HG03442 (cell line): Measurements from ENCODE around the gene LYPD6B.
A peak's percentile ranks its signal among the peaks of the same experiment; 100 is the strongest.

Experiments
- ATAC-seq: cut with Tn5 transposase; IDR thresholded peaks from one replicate; pipeline ENCODE4 v1.9.1; 2021; ENCODE audit warnings: mild to moderate bottlenecking, moderate library complexity; ENCODE audit not compliant: unreplicated experiment

LYPD6B gene

DNA sequence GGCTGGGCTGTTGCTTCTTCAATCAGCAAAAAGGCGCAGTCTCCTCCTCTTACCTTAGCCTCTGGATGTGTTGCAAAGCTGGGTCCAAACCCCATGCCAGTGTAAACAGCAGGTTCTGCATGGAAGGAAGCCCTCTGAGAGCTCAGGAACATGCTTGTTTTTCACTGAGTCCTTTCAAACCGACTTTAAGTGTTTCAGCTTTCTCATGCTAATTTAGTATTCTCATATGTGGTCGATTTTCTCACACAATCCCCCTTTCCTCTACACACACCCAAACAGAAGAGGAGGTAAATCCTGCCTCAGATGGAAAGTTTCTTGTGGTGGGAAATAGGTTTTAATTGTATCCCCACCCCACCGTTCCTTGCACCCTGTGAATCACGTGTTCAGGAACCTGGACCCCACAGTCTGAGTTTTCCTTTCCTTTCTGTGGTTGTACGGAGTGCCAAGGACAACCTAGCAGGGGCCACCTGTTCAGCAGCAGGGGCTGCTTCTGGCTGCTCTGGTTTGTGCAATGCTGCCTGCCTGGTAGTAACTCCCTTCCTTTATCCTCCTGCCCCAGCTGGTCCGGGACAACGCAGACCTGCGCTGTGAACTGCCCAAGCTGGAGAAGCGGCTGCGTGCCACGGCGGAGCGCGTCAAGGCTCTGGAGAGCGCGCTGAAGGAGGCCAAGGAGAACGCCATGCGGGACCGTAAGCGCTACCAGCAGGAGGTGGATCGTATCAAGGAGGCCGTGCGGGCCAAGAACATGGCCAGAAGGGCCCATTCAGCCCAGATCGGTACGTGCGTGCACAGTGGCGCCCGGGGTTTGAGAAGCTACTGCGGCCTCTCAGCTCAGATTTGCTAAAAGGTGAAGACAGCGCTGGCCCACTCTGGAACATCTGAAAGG is 28.7 kb upstream of the LYPD6B start:
- no peak for ATAC-seq

DNA sequence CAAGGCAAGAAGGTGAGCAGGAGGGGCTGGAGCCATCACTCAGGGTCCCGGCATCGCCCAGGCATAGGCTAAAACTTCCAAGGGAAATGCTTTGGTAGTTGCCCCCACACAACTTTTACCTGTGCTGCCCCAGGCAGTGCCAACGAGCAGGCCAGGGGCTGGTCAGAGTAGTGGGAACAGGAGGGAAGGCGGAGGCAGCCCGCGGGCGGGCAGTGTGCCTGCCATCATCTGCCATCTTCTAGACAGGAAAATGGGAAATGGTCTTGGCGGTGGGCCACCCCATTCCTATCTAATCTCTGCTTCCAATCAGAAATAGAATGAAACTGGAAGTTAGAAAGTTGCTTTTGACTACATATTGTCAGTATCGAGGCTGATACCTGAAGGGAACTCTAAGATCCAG is 26.0 kb upstream of the LYPD6B start:
- ATAC-seq: no peak

DNA sequence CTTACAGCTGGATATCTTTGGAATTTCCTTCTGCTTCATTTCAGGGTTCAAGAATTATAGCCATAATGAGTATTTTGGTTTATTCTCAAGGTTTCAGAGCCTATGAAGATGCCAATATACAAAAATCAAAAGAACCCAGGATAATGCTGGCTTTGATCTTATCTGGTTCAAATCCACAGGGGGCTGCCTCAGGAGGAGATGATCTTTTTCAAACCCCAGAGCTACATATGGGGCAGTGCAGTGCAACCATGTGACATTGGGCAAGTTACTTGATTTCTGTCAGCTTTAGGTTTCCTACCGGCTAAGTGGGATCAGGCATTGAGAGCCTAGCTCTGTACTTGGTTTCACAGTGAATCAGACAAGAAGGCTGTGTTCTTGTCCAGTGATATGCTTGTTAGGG is 23.0 kb upstream of the LYPD6B start:
- no peak for ATAC-seq

DNA sequence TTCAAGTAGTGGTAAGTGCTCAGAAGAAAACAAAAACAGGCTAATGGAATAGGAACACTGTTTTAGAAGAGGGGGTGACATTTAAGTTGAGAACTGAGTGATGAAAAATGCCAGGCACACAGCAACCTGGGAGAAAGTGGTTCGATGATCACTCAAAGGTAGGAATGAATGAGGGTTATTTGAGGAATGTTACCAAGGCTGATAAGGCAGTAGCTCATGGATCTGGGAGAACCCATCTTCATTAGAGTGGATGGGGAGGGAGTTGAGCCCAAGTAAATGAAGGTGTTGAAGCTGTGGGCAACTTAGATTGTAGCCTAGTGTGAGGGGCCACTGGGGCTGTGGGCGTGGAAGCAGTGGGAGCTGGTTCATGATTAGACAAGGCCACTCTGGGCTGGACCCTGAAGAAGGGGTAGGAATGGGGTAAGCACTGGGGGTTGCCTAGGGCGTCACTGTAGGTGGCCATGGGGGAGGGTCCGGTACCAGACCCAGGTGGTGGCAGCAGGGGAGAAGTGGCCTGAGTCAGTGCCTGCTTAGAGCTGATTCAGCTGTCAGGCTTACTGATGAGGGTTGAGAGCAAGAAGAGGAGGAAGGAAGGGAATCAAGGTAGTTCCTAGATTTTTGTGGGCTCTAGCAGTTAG is 22.5 kb upstream of the LYPD6B start:
- no peak for ATAC-seq

DNA sequence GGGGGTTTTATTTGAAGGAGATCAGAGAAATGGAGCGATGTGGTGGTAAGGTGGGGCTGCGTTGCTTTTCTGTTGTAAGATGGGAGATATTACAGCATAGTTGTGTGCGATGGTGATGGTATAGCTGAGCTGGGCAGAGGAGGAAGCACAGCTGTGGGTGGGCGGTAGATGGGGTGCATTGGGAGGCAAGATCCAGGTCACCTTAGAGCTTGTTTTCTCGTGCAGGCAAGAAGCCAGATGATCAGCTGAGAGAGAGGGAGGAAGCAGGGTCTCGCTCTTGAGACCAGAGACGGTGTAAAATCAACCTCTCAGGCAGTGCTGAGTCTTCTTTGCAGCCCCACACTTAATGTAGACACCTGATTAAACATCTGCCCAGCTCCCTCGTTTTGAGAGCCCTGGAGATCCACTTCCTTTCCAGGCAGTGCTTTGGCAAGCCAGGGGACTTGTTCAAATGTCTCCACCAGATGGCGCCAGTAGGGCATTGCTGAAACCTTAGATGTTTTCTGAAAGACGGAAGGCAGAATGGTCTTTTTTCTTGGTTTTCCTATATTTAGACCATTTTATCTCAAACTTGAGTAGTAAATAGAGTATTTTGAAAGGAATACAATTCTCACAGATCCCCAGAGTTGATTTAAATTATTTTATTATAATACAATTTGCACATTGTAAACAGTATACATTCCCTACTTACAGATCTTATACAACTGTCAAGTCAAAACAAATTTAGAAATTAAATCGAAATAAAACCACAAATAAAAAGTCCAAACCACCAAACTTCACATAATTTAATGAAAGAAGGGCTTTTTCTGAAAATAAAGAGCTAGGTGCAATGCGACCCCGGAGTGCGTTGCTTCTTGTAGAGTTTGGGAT is 21.1 kb upstream of the LYPD6B start:
- ATAC-seq: no peak

DNA sequence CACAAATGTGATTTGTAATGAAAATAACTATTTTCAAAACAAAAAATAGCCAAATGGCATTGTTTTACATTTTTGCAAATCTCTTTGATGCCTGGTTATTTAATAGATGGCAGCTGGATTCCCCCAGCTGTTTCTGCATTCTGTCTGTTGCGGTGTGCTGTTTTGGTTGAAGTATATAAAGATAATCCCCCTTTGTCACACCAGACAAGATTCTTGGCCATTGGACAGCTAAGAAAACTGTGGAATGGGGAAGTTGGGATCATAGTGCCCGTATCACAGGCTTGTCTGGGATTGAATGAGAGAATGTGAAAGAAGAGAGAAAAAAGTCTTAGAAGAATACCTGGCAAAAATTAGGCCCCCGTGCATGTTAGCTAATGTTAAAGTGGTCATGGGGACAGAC is 19.5 kb upstream of the LYPD6B start:
- no peak for ATAC-seq

DNA sequence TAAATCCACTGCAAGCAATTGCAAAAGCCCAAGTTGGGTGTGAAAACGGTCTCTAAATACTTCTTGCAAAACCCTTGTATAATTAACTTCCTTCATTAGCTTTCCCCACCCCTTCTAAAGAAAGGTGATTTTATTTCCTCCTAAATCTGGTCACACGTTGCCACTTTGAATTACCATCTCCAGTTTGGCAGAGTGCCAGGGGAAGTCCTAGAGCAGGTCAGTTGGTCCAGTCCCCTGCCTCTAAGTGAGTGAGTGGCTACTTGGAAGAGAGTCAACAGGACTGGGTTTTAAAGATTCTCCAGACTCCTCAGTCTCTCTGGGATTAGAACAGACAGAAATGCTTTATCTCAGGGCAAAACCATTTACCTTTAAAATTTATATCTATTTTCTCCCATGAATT is 18.7 kb upstream of the LYPD6B start:
- ATAC-seq: no peak

DNA sequence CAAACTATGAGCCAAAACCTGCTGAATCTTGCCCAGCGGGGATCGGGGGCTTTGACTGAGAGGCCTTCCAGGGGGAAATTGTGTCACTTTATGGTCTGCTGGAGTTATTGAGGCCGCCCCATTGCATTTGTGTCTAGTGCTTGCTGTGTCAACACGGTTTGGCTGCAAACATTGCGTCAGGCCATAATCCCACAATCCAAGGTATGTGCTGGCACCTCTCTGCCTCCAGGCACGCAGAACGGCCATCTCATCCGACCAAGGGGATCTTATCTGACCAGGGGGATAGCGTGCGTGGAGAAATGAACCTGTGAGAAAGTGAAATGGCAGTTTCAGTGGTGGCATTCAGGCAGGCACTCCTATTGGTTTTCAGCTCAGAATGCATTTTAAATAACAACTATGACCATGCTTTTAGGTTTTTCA is 18.1 kb upstream of the LYPD6B start:
- peak; percentile 46 for ATAC-seq

DNA sequence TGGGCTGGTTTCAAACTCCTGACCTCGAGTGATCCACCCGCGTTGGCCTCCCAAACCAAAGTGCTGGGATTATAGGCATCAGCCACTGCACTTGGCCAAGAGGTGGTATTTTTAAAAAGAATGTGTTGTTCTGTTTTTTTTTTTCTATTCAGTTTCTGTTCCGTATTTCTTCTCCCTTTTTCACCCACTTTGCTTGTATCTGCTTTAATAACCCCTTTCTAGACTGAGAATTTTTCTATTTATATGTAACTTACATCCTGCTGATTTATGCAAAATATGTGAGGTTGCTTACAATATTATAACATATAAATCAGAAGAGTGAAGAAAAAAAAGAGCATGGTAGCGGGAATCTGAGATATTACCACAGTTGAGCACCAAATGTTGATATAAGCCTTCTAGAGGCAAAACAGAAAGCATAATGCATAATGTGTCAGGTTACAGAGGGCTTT is 17.2 kb upstream of the LYPD6B start:
- peak; percentile 49 for ATAC-seq

DNA sequence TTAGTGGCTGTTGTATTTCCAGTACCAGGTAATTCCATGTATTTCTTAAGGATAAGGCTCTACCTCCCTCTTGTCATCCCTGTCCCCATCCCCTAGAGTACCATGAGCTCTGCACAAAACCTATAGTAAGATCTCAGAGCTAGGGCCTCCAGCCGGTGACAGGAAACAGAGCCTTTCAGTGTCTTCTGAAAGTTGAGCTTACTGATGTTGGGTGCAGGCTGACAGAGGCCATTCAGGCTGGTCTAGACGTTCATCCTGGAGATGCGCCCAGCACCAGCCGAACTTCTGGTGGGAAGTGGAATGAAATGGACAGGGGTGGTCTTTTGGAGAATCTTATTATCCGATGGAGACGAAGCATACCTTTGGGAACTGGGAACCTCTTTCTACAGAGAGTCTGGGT is 16.7 kb upstream of the LYPD6B start:
- ATAC-seq: peak; percentile 42

DNA sequence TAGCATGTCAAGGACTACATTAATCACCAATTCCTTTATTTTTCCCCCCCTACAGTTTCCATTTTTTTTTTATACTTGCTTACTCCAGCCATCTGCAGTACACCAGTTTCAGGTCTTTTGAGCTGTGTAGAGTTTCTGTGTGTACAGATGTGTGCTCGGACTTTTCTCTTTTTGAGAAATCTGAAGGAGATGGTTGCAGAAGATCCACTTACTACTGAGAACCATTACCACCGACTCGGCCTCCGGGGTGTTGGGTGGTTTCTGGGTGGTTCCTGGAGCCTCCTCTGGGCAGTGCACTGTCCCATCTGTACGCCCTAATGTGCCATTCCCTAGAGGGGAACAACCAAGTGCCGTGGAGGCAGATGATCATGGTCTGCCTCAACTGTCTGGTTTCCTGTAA is 15.4 kb upstream of the LYPD6B start:
- no peak for ATAC-seq

DNA sequence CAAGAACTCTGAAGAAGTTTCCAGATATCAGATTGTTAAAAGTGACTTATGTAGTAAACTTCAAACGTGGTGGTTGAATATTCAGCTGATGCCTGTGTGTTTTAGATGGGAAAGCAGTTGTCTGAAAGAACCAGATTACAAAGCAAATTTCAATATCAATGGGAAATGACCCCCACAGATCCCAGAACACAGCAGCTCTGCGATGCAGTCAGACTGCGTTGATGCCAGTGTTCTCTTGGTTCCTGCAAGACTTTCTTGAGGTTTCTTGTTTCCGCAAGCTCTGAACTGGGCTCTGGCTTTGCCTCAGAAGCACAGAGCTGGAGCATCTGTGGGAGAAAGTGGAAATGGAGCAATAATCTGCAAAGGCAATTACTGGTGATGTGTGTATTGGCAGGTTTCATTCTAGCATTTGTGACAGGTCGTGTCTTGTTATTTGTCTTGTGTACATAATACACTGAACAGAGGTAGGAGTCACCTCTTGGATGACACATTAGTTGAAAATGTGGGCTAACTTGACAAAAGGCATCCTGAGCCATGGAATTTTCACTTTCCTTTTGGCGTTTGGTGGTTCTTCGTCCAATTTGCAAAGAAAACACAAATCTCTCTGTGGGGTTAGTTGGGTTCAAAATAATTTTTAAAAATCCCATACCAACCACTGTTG is 10.8 kb upstream of the LYPD6B start:
- ATAC-seq: no peak

DNA sequence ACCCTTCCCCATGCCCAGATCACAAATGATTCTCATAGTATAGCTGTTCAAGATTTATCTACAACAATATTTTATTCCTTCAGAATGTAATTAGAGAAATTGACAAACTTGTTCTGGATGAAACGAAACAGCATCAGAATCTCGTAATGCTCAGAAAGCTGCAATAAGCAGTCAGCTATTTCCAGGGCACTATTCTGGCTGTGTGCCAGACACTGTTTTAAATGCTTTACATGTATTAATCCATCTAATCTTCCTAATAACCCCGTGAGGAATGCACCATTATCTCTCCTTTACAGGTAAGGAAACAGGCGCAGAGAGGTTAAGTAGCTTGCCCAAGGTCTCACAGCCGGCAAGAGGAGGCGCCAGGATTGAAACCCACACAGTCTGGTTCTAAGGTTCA is 10.1 kb upstream of the LYPD6B start:
- ATAC-seq: no peak

DNA sequence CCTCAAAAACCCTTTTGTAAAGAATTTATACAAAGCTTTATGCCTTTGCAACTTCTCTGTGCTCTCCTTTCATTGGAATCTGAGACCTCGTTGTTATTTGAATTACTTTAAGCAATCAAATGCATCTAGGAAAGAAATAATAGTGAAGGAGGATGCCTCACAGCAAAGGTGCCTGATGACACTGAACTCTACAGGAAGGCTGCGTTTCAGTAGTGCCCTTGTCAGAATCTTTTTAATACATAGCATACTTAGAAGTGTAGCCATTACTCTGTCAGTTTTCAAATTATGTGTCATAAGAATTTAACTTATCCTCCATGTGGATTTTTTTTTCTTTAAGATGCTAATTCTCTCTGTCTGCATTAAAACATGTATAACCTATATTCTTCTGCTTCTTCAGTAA is 9.6 kb upstream of the LYPD6B start:
- ATAC-seq: no peak

DNA sequence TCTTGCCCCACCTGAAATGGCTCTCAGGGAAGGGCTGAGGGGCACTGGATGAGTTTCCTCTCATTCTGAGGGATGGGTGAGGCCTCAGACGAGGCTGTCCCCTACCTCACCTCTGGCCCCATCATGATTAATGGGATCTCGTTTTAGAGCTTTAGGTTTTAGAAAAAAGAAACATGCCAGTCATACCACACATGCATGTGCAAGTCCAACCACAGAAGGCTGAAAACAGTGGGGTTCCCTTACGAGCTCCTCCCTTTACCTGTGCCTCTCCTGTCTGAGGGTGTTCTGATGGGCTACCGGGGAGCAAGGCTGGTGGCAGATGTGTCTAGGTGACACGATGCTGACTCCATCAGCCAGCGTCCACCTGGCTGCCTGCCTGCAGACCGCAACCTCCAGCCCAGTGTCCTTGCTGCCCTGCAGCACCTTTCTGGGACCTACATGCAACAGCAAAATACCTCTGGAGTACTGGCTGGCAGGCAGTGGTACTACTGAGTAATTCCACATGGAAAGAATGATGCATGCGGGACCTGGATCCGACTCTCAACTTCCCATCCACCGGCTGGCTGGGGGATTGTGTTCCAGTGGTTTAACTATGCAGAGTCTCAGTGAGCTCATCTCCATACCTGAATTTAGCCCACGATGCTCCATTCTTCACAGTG is 9.1 kb upstream of the LYPD6B start:
- no peak for ATAC-seq

DNA sequence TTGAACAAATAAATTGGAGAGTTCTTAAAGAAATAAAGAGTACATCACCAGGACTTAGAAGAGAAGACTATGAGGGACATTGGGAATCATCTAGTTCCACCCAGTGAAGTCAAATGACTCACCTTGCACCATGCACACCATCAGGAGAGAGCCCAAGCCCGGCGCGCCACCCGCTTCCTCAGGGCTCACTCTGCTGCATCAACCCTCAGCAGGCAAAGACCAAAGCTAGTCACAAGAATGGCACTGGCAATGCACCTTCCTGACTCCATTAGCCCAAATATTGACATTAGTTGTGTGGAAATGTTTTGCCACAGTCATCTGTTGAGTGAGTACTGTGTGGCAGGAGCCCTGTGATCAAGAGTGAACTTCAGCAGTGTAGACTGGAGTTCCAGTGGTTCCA is 7.1 kb upstream of the LYPD6B start:
- ATAC-seq: no peak

DNA sequence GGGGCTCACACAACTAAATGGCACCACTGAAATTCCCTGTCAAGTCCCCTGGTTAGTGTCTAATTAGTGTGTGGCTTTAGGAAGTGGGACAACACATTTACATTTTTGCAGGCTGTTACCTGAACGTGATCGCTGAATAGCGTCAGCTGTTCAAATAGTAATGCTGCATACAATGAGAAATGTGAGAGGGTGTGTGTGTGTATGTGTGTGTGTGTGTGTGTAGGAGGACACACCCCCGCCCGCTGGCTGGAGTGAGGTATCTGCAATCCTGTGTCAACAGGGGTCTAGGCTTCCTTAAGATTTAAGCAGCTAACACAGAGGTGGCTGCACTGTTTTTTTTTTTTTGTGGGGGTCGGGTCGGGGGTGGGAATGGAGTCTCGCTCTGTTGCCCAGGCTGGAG is 4.8 kb upstream of the LYPD6B start:
- no peak for ATAC-seq

DNA sequence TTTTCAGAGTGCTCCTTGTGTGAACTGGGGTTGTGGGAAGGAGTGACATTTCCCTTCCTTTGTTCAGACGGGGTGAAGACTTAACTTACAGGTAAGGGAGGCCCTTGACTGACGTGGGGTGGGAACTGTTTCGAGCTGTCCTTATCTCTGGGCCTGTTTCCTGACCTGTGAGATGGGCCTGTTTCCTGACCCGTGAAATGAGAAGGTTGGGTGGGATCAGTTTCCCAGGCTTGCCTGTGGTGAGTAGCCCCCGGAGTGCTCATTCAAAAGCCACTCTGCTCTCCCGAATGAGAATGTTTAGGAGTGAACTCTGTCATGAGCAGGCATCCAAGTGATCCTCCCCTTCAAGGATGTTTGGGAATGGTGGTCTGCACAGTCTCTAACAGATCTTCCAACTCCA is 4.1 kb upstream of the LYPD6B start:
- no peak for ATAC-seq

DNA sequence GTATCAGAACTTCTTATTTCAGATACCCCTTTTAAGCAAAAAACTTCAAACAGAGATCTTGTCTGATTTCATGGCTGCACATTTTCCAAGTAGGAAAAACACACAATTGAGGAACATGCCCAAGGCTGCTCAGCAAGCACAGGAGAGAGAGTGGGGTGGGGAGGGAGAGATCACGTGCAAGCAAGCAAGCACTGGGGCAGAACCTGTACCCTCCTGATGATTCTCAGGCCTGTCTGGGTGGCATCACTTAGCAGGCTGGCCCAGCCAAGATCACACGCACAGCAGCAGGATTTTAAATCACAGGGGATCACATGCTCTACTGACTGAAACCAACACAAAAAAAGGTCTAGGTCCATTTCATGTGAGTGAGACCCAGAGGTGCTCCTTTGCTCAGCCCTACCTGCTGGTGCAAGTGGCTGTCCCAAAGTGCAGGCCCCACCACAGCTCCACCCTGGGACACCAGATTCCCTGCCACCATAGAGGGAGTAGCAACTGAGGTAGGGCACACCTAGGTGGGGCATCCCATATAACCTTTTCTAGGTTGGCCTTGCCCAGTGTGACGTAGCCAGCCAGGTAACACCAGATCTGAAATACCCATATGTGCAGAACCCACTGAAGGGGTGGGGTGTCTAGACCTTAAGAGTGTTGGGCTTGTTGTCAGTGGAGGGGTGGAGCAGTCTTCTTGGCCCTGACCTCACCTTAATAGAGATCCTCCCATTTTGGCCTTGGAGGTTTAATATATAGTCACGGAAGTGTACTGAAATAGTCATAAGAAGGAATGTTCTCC is 1.8 kb upstream of the LYPD6B start:
- ATAC-seq: no peak

DNA sequence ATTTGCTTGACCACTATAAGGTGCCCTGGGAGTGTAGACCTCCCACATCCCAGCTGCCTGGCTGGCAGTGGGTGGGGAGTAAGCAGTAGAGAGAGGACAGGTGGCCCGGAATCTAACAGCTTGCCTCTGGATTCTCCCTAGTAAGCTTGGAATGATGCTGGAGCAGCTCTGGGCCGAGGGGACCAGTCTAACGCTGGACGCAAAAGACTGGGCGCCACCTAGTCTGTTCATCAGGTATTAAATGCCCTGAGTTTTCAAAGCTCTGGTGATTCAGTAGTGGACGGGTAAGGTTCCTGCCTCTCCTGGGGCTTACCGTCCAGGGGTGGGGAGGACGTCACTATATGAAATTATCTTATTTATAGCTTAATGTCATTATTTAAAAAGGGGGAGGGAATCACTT is 648 bp upstream of the LYPD6B start:
- no peak for ATAC-seq
